Measurements from ENCODE around the gene EHMT1. TPM values are rescaled to one million over a fixed set of nuclear protein-coding genes. Genes with fewer than 3 reads are reported as not detected.

EHMT1 gene
- total and polyA plus RNA-seq, 2 of the 8 experiments (the other 6 are each of a cell fraction or from before 2014, with no cell fraction given): 95.7 to 163 TPM

- no peak overlapping the region for H3K23ac ChIP-seq (ENCODE audit: insufficient read length)
- H2BK120ac ChIP-seq (replicated peaks; ENCODE audit: low read depth, low read length): no peak overlapping the region
- H2BK5ac ChIP-seq (ENCODE audit: low read depth, low read length): no peak overlapping the region
- POLR2A ChIA-PET (ENCODE audit: partially characterized antibody): interaction anchor here (0.6 to 1.7 kb wide), 5 partner anchors 16 to 49 kb away, joined by 3 to 6 read pairs (median 3); no protein-coding TSS in a partner anchor
- H3K14ac ChIP-seq (ENCODE audit: insufficient read length): no peak overlapping the region
- H3K4ac ChIP-seq (replicated peaks; ENCODE audit: insufficient read length, low read depth, low read length): no peak overlapping the region
- no peak overlapping the region for H2AFZ ChIP-seq (ENCODE audit: low read length)
- no peak overlapping the region for H2BK20ac ChIP-seq (ENCODE audit: low read length)
- DNase-seq (ENCODE audit: low read depth in 1 of 2, low spot score in 2 of 2) (no peak), FAIRE-seq (no peak)
- H3K4me2 ChIP-seq (ENCODE audit: insufficient read depth in 1 of 2, low read depth in 2 of 2, low read length in 2 of 2): no peak overlapping the region
- H4K8ac ChIP-seq (ENCODE audit: extremely low read depth, insufficient read depth, low read length): no peak overlapping the region
- no peak overlapping the region; a peak in 1 of 7 replicates for H3K9ac ChIP-seq (replicated peaks in 1 of 4; ENCODE audit: extremely low read depth in 1 of 4, low read depth in 3 of 4, low read length in 3 of 4)
- no peak overlapping the region for H2BK12ac ChIP-seq (ENCODE audit: low read depth, low read length)
- H3K18ac ChIP-seq (ENCODE audit: extremely low read depth, low read length): no peak overlapping the region
- peaks cover 0 to 22% (median 4%) of the 10 kb centered on the region in 4 experiments; a peak in 3 of 8 replicates for H3K36me3 ChIP-seq (ENCODE audit: control insufficient read depth in 2 of 4, insufficient read depth in 4 of 4, low read length in 3 of 4)
- no peaks in the 10 kb centered on the region; the same call in 1 of the 2 replicates for H3K79me1 ChIP-seq (ENCODE audit: low read depth, low read length)
- H3K9me3 ChIP-seq (ENCODE audit: insufficient read depth in 2 of 2, low read depth in 1 of 2, low read length in 1 of 2): no peaks in the 10 kb centered on the region
- peaks cover 0 to 5% (median 0%) of the 10 kb centered on the region in 4 experiments; a peak in 1 of 7 replicates for H3K27me3 ChIP-seq (replicated peaks in 1 of 4; ENCODE audit: control insufficient read depth in 3 of 4, extremely low read depth in 1 of 4, insufficient read depth in 3 of 4, low read length in 3 of 4)
- H3K79me2 ChIP-seq (ENCODE audit: control insufficient read depth in 1 of 2, insufficient read depth in 2 of 2, low read length in 2 of 2): peaks cover 0 to 7% of the 10 kb centered on the region in 2 experiments; a peak in 1 of 4 replicates
- H2BK15ac ChIP-seq (ENCODE audit: low read length): no peak overlapping the region
- CTCF ChIA-PET (ENCODE audit: partially characterized antibody): interaction anchor here (0.6 to 1.2 kb wide), 5 partner anchors 19 to 62 kb away, joined by 3 to 4 read pairs (median 3); no protein-coding TSS in a partner anchor
- no peak overlapping the region for H4K5ac ChIP-seq (ENCODE audit: insufficient read length, low read depth, low read length)
- no peak overlapping the region for H3K4me3 ChIP-seq (ENCODE audit: extremely low read depth in 1 of 4, insufficient read depth in 2 of 4, low read depth in 3 of 4, low read length in 4 of 4)
- no peak overlapping the region for H2AK5ac ChIP-seq (ENCODE audit: low read depth, low read length)
- H4K91ac ChIP-seq (replicated peaks; ENCODE audit: insufficient read length, low read length): peak overlapping the region; percentile 1
- no peak overlapping the region for H3K56ac ChIP-seq (replicated peaks; ENCODE audit: insufficient read length, low read depth, low read length)
- TF ChIP-seq SP2 (IDR thresholded peaks at IDR 0.05; ENCODE audit: low read length) (no peak), SP4 (IDR thresholded peaks at IDR 0.05; ENCODE audit: low read length) (no peak)
- WGBS, 2 experiments (ENCODE audit: extremely low coverage in 1 of 2, insufficient coverage in 1 of 2, insufficient read length in 1 of 2, insufficient replicate concordance in 2 of 2, low coverage in 1 of 2, low lambda C conversion rate in 2 of 2, missing lambda C conversion rate in 1 of 2): 90% methylated on average over 6 of the region's 6 CpGs; no CpG with 5 or more reads in 1 of the 2 experiments
- no peak overlapping the region for H3K27ac ChIP-seq (ENCODE audit: low read depth, low read length)
- peaks cover 0 to 14% (median 9%) of the 10 kb centered on the region in 4 experiments; a peak in 5 of 7 replicates for H3K4me1 ChIP-seq (replicated peaks in 1 of 4; ENCODE audit: control insufficient read depth in 3 of 4, insufficient read depth in 4 of 4, low read length in 3 of 4)
- peaks cover 2% of the 10 kb centered on the region; the same call in 1 of the 2 replicates for H3K23me2 ChIP-seq (ENCODE audit: low read depth, low read length)
- peaks cover 15 to 30% of the 10 kb centered on the region in 2 experiments for H4K20me1 ChIP-seq (replicated peaks in 1 of 2; ENCODE audit: control insufficient read depth in 1 of 2, insufficient read depth in 2 of 2, low read length in 2 of 2)
Observed at GRCh38 chr9:137610944-137611343, 7.9 kb upstream of the EHMT1 start.

Data from H1 (cell line).